ENCODE measurements around the gene LCP2.
"Not testable (repeated sequence)": the region's sequence is repeated elsewhere in the genome, so short reads cannot be mapped to it uniquely, and the experiment has no call there.

The LCP2 gene

GRCh38 chr5:170270293-170271069, 27.1 kb downstream of the LCP2 start:
- DNase-seq, result no peak

GRCh38 chr5:170269579-170269978, 28.0 kb downstream of the LCP2 start:
- DNase-seq, result no peak

GRCh38 chr5:170268884-170269283, 28.7 kb downstream of the LCP2 start:
- DNase-seq, result no peak

GRCh38 chr5:170268153-170268689, 29.4 kb downstream of the LCP2 start:
- DNase-seq, result no peak

GRCh38 chr5:170267431-170268152, 30.0 kb downstream of the LCP2 start:
- DNase-seq, result peak; percentile 84

GRCh38 chr5:170266570-170267381, 30.8 kb downstream of the LCP2 start:
- no peak for DNase-seq

GRCh38 chr5:170265522-170265921, 32.1 kb downstream of the LCP2 start:
- peak; percentile 87 for DNase-seq

- no peak for DNase-seq
Measured at GRCh38 chr5:170263906-170264305, 33.7 kb downstream of the LCP2 start.

GRCh38 chr5:170262061-170263045, 35.2 kb downstream of the LCP2 start:
- no peak for DNase-seq

- no peak for DNase-seq
Measured at GRCh38 chr5:170261528-170262043, 36.0 kb downstream of the LCP2 start.

- DNase-seq, result no peak
Measured at GRCh38 chr5:170257370-170257769, 40.2 kb downstream of the LCP2 start.

- DNase-seq, result no peak
Measured at GRCh38 chr5:170256571-170256970, 41.0 kb downstream of the LCP2 start.

GRCh38 chr5:170254056-170254455, 43.5 kb downstream of the LCP2 start:
- no peak for DNase-seq

- no peak for DNase-seq
Measured at GRCh38 chr5:170252720-170253350, 44.7 kb downstream of the LCP2 start.

- no peak for DNase-seq
Measured at GRCh38 chr5:170252109-170252508, 45.5 kb downstream of the LCP2 start.

GRCh38 chr5:170251462-170251861, 46.1 kb downstream of the LCP2 start:
- no peak for DNase-seq

- DNase-seq, result no peak
Measured at GRCh38 chr5:170250810-170251317, 46.7 kb downstream of the LCP2 start.

- DNase-seq, result no peak
Measured at GRCh38 chr5:170249355-170249754, 48.2 kb downstream of the LCP2 start.

GRCh38 chr5:170248931-170249227, 48.7 kb downstream of the LCP2 start:
- not testable (repeated sequence) for DNase-seq

- DNase-seq, result no peak
Measured at GRCh38 chr5:170248172-170248930, 49.2 kb downstream of the LCP2 start.
